ENCODE data around the gene WLS. TPM values are rescaled to one million over a fixed set of nuclear protein-coding genes. Genes with fewer than 3 reads are reported as not detected.
A peak's percentile ranks its signal among the peaks of the same experiment; 100 is the strongest.

Gene WLS
- total RNA-seq, 1 donor from 2014 or later, result 29.9 TPM

DNA sequence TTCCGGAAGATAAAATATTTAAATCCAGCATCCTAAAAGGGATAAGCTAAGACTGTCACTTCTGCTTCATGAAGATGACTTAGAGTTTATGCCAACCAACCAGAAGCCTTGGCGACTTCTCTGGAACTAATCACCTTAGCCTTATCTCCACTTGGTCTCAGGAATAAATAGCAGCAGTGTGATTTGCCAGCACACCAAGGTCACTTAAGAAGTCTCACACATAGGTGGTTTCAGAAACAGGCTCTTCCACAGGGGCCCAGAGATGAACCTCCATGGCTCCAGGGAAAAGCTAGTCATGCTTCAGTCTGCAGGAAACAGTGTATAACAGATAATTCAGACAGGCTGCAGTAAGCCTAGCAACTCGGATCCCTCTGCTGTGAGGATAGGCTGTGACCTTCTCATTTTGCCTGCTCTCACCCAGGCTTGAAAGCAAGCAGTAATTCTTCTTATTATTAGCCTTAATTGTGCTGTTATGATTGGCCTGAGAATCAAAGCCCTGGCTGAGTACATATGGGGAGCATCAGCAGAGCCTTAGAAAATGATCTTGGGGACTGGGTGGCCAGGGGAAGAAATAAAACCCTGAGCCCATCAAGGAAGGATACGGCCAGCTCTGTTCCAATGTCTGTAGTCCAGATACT is 84.7 kb downstream of the WLS start:
- intact Hi-C loops (cut with DNase I), result no loop called here
- H3K36me3 ChIP-seq, result peaks cover 20 to 60% of the 10 kb centered on the region in 2 donors
- TF ChIP-seq, protein P1, sequence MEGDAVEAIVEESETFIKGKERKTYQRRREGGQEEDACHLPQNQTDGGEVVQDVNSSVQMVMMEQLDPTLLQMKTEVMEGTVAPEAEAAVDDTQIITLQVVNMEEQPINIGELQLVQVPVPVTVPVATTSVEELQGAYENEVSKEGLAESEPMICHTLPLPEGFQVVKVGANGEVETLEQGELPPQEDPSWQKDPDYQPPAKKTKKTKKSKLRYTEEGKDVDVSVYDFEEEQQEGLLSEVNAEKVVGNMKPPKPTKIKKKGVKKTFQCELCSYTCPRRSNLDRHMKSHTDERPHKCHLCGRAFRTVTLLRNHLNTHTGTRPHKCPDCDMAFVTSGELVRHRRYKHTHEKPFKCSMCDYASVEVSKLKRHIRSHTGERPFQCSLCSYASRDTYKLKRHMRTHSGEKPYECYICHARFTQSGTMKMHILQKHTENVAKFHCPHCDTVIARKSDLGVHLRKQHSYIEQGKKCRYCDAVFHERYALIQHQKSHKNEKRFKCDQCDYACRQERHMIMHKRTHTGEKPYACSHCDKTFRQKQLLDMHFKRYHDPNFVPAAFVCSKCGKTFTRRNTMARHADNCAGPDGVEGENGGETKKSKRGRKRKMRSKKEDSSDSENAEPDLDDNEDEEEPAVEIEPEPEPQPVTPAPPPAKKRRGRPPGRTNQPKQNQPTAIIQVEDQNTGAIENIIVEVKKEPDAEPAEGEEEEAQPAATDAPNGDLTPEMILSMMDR (IDR thresholded peaks at IDR 0.05), result no peak
- H3K4me3 ChIP-seq, result no peak overlapping the region
- DNase-seq (ENCODE audit: low spot score in 2 of 2), result no peak
- no peak overlapping the region for H3K27ac ChIP-seq
- no peaks in the 10 kb centered on the region for H3K4me1 ChIP-seq
- no peaks in the 10 kb centered on the region for H3K27me3 ChIP-seq
- H3K9me3 ChIP-seq, result no peaks in the 10 kb centered on the region

DNA sequence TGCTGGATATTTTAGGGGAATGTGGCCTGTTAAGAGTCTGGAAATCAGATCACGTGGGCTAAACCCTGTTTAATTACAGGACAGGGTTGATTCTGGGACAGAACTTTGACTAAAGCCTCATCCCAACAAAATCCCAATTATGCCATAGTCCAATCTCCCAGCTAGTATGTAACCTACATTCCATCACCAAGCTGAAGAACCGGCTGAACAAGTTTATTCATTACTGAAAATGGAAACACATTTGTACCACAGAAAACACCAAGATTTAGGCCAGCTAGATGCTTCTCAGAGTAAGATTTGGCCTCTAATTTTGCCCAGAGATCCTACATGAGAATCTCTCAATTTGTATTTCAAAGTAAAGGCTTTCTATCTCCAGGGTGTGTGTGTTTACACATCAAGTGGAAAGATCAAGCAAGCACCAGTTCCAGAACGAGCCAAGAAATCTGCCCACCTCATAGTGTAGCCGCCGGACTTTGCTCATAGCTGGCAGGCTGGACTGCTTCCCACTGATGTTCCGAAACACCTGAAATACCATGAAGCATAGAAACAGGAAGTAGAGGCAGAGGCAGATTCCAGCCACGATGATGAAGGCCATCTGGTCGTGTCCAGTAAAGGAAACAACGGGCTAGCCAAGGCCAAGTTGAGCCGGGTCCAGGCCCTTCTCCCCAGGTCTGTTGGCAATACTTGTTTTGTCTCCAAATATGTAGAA is 86.8 kb downstream of the WLS start:
- no peaks in the 10 kb centered on the region for H3K9me3 ChIP-seq
- H3K27ac ChIP-seq, result no peak overlapping the region
- no peak for DNase-seq (ENCODE audit: low spot score in 2 of 2)
- H3K27me3 ChIP-seq, result no peaks in the 10 kb centered on the region
- peaks cover 0 to 13% of the 10 kb centered on the region in 2 donors for H3K4me1 ChIP-seq
- H3K36me3 ChIP-seq, result peaks cover 13 to 43% of the 10 kb centered on the region in 2 donors
- intact Hi-C loops (cut with DNase I), result no loop called here
- no peak overlapping the region for H3K4me3 ChIP-seq
- TF ChIP-seq, protein P1 (IDR thresholded peaks at IDR 0.05), result no peak

DNA sequence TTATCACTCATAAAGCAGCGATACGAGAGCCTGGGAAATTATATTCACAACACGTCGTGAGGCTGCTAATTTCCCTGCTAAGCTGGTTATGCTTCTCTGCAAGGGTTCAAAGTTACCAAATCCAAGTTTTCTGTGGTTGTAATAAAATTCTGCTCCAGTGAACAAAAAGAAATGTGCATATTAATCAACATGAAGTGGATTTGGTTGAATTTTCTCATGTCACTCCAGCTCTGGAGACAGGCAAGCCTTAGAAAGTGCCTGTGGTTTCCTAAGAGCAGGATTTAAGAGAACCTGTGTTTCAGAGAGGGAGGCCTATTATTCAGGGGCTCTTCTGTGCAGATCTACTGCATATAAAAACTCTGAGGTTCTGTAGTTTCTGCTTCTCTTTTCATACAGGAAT is 87.5 kb downstream of the WLS start:
- DNase-seq (ENCODE audit: low spot score in 2 of 2), result no peak
- Histone ChIP-seq H3K4me1 (peaks cover 0 to 13% of the 10 kb centered on the region in 2 donors), H3K27ac (no peak overlapping the region), H3K27me3 (no peaks in the 10 kb centered on the region), H3K36me3 (peaks cover 13 to 36% of the 10 kb centered on the region in 2 donors), H3K9me3 (no peaks in the 10 kb centered on the region), H3K4me3 (no peak overlapping the region)
- TF ChIP-seq, protein P1 (IDR thresholded peaks at IDR 0.05), result no peak
- intact Hi-C loops (cut with DNase I), result loop anchor here (5.0 kb wide), 1 partner anchor 32 kb away; no protein-coding TSS in a partner anchor

DNA sequence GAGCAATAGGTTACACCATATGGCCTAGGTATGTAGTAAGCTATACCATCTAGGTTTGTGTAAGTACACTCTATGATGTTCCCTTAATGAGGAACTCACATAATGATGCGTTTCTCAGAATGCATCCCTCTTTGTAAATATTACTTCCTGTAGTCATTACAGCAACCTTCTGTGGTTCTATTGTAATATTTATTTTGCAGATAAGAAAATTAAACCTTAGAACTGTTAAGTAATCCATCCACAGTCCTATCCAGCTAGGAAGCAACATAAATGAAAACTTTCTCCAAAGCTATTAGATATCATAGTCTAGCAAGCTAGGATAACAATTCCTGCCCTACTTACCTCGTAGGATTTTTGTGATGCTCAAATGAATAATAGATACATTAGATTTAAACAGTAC is 88.7 kb downstream of the WLS start:
- H3K27ac ChIP-seq, result no peak overlapping the region
- peaks cover 0 to 13% of the 10 kb centered on the region in 2 donors for H3K4me1 ChIP-seq
- H3K4me3 ChIP-seq, result no peak overlapping the region
- no peaks in the 10 kb centered on the region for H3K9me3 ChIP-seq
- DNase-seq (ENCODE audit: low spot score in 2 of 2), result no peak
- no peaks in the 10 kb centered on the region for H3K27me3 ChIP-seq
- H3K36me3 ChIP-seq, result peaks cover 13 to 26% of the 10 kb centered on the region in 2 donors
- intact Hi-C loops (cut with DNase I), result loop anchor here (5.0 kb wide), 1 partner anchor 34 kb away; no protein-coding TSS in a partner anchor
- TF ChIP-seq, protein P1 (IDR thresholded peaks at IDR 0.05), result no peak

DNA sequence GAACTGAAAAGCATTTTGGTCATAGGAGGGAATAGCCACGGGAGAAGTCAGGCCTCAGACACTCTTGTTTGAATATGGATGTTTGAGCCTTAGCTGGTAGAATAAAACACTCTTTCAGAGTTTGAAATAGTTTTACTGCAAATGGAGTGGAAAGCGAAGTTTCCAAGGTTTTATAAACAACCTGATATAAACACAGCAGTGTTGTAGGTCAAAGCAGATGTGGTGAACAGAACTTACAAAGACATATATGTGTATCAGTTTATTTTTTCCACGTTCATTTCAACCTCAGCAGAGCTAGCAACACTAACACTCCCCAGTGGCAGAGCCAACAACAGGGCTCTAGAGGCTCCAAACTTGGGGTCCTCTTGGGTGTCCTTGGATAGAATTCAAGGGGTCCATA is 89.9 kb downstream of the WLS start:
- H3K9me3 ChIP-seq, result no peaks in the 10 kb centered on the region
- no peak overlapping the region for H3K4me3 ChIP-seq
- intact Hi-C loops (cut with DNase I), result loop anchor here (5.0 kb wide), 1 partner anchor 35 kb away; no protein-coding TSS in a partner anchor
- H3K36me3 ChIP-seq, result peaks cover 2 to 20% of the 10 kb centered on the region in 2 donors
- peaks cover 0 to 13% of the 10 kb centered on the region in 2 donors for H3K4me1 ChIP-seq
- TF ChIP-seq, protein P1 (IDR thresholded peaks at IDR 0.05), result no peak
- H3K27me3 ChIP-seq, result no peaks in the 10 kb centered on the region
- H3K27ac ChIP-seq, result peak overlapping the region; percentile 27 to 54
- no peak for DNase-seq (ENCODE audit: low spot score in 2 of 2)
